Endodermal cell (in vitro differentiated cells): Measurements from ENCODE around the gene TACR1. TPM values are rescaled to one million over a fixed set of nuclear protein-coding genes. Genes with fewer than 3 reads are reported as not detected.

ENCODE experiments used
- DNase-seq: peaks from one replicate; pipeline ENCODE4 v3.0.0-alpha.2; 2017
- H3K27ac ChIP-seq: 2 replicates; pipeline ENCODE4 v1.5.1; 2013; ENCODE audit warnings: mild to moderate bottlenecking, low read depth, low read length, moderate library complexity
- H3K27me3 ChIP-seq: 2 replicates; pipeline ENCODE4 v1.6.1; 2013; ENCODE audit warnings: mild to moderate bottlenecking, low read length, moderate library complexity; ENCODE audit not compliant: insufficient read depth, control insufficient read depth, poor library complexity, severe bottlenecking
- H3K36me3 ChIP-seq: 2 replicates; pipeline ENCODE4 v1.7.0; 2013; ENCODE audit warnings: mild to moderate bottlenecking, low read length, moderate library complexity; ENCODE audit not compliant: control insufficient read depth, insufficient read depth
- H3K4me1 ChIP-seq: one replicate; pipeline ENCODE4 v1.7.0; 2013; ENCODE audit warnings: low read length; ENCODE audit not compliant: control insufficient read depth, insufficient read depth
- H3K4me3 ChIP-seq: 2 replicates; pipeline ENCODE4 v1.5.1; 2013; ENCODE audit warnings: mild to moderate bottlenecking, low read length, moderate library complexity
- H3K9ac ChIP-seq: 2 replicates; pipeline ENCODE4 v1.6.1; 2013; ENCODE audit warnings: mild to moderate bottlenecking, low read length, moderate library complexity; ENCODE audit not compliant: poor library complexity, severe bottlenecking; ENCODE audit errors: extremely low read depth
- H3K9me3 ChIP-seq: 2 replicates; pipeline ENCODE4 v1.6.1; 2013; ENCODE audit warnings: mild to moderate bottlenecking, low read length, moderate library complexity; ENCODE audit not compliant: control insufficient read depth
- H3K27ac Mint-ChIP-seq: 2 replicates; pipeline ENCODE4 v1.8.0; 2020; ENCODE audit warnings: mixed read lengths
- H3K27me3 Mint-ChIP-seq: 2 replicates; pipeline ENCODE4 v1.8.0; 2021; ENCODE audit warnings: mild to moderate bottlenecking, mixed read lengths; ENCODE audit not compliant: insufficient read depth
- H3K36me3 Mint-ChIP-seq: 2 replicates; pipeline ENCODE4 v1.8.0; 2020; ENCODE audit warnings: low read depth, mixed read lengths
- H3K4me1 Mint-ChIP-seq: 2 replicates; pipeline ENCODE4 v1.8.0; 2020; ENCODE audit warnings: mixed read lengths
- H3K4me3 Mint-ChIP-seq: 2 replicates; pipeline ENCODE4 v1.8.0; 2020; ENCODE audit warnings: mild to moderate bottlenecking, moderate library complexity, mixed read lengths
- H3K9me3 Mint-ChIP-seq: 2 replicates; pipeline ENCODE4 v1.8.0; 2020; ENCODE audit warnings: mild to moderate bottlenecking, mixed read lengths
- WGBS, 2 experiments: methylation state at CpG; one replicate each; pipeline versions ENCODE4 v1.1.5 to v1.1.7; 2013; ENCODE audit warnings: missing lambda C conversion rate in 2 of 2, mixed read lengths in 1 of 2; ENCODE audit not compliant: insufficient coverage in 1 of 2, insufficient read length in 1 of 2; 5-methylcytosine and 5-hydroxymethylcytosine counted together
- total RNA-seq, 2 donors: library from RNA; stranded (reverse); fragmentation: NEBNext Ultra II Directional in 1 of 2; extraction: Animal tissue kit (Norgen Biotek cat#: 25700) in 1 of 2; gene quantifications; 2 replicates in 1 of 2; 3 replicates in 1 of 2; pipeline ENCODE4 v1.2.1, GENCODE V29; 2021
- TF ChIP-seq, protein P1 (sequence below): fragments of 200-600 bp; sonication (generic); conservative IDR thresholded peaks from 2 replicates; pipeline ENCODE4 v1.5.0; 2021; ENCODE audit warnings: antibody characterized with exemption, mild to moderate bottlenecking

The TACR1 gene
- total RNA-seq, 2 donors from 2014 or later: 0.09 to 0.69 TPM

DNA sequence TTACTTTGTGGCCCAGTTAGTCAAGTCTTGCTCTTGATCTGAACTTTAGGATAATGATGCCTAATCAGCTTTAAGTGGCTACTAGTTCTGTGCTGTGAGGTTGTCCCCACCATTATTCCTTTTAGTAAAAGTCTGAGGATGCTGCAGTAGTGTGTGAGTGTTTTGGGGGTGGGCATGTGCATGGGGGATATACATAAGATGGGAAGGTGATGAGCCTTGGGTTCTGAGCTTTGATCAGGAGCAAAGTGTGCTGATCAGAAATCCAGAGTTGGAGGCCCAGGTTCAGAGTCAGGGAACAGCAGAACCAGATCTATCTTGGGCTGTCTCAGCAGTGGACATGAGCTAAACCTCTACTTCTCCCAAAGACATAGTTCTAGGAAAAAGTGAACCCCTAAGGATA, 174.1 kb downstream of the TACR1 start:
- Histone ChIP-seq H3K9ac (no peak overlapping the region), H3K27me3 (no peaks in the 10 kb centered on the region), H3K4me3 (no peak overlapping the region), H3K4me1 (no peaks in the 10 kb centered on the region), H3K36me3 (no peaks in the 10 kb centered on the region), H3K9me3 (no peaks in the 10 kb centered on the region), H3K27ac (no peak overlapping the region)
- Mint-ChIP-seq H3K9me3 (no peaks in the 10 kb centered on the region), H3K27ac (no peak overlapping the region), H3K27me3 (no peaks in the 10 kb centered on the region), H3K4me3 (no peak overlapping the region), H3K4me1 (no peaks in the 10 kb centered on the region), H3K36me3 (no peaks in the 10 kb centered on the region)
- TF ChIP-seq, protein P1, sequence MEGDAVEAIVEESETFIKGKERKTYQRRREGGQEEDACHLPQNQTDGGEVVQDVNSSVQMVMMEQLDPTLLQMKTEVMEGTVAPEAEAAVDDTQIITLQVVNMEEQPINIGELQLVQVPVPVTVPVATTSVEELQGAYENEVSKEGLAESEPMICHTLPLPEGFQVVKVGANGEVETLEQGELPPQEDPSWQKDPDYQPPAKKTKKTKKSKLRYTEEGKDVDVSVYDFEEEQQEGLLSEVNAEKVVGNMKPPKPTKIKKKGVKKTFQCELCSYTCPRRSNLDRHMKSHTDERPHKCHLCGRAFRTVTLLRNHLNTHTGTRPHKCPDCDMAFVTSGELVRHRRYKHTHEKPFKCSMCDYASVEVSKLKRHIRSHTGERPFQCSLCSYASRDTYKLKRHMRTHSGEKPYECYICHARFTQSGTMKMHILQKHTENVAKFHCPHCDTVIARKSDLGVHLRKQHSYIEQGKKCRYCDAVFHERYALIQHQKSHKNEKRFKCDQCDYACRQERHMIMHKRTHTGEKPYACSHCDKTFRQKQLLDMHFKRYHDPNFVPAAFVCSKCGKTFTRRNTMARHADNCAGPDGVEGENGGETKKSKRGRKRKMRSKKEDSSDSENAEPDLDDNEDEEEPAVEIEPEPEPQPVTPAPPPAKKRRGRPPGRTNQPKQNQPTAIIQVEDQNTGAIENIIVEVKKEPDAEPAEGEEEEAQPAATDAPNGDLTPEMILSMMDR: no peak
- no peak for DNase-seq

DNA sequence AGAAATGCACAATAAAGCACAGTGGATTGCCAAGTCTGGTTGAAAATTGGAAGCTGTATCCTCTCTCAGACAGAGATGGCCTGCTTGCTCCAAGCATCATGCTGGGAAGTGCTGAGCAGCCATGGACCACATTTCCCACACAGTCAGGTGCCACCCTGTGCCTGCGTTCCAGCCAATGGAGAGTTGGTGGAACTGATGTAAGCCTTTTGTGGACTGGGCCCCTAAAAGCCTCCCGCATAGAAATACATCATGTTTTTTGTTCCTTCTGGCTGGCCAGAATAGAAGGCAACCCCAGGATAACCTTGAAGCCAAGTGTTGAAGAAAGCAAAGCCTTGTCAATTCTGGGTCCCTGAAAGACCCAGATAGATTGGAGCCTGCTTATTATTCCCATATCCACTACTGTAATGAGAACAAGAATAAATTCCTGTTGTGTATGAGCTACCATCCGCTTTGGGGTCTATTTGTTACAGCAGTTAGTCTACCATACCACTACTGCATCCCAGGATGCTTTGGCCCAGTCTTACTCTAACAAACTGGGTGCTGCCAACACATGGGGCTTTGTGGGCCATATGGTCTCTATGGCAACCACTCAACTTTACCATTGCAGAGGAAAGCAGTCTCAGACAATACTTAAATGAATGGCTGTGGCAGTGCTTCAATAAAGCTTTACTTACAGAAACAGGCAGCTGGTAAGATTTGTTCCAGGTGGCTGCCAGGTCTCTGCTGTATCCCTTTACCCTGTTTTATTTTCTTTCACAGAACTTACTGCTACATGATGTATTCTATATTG, 175.5 kb downstream of the TACR1 start:
- Histone ChIP-seq H3K9me3 (no peaks in the 10 kb centered on the region), H3K4me3 (no peak overlapping the region), H3K4me1 (no peaks in the 10 kb centered on the region), H3K27ac (no peak overlapping the region), H3K9ac (no peak overlapping the region), H3K36me3 (no peaks in the 10 kb centered on the region), H3K27me3 (no peaks in the 10 kb centered on the region)
- Mint-ChIP-seq H3K9me3 (no peaks in the 10 kb centered on the region), H3K4me3 (no peak overlapping the region), H3K36me3 (no peaks in the 10 kb centered on the region), H3K4me1 (no peaks in the 10 kb centered on the region), H3K27me3 (no peaks in the 10 kb centered on the region), H3K27ac (no peak overlapping the region)
- no peak for DNase-seq
- 92 to 98% methylated on average over 2 to 3 of the region's 3 CpGs for WGBS, 2 experiments
- TF ChIP-seq, protein P1: no peak

DNA sequence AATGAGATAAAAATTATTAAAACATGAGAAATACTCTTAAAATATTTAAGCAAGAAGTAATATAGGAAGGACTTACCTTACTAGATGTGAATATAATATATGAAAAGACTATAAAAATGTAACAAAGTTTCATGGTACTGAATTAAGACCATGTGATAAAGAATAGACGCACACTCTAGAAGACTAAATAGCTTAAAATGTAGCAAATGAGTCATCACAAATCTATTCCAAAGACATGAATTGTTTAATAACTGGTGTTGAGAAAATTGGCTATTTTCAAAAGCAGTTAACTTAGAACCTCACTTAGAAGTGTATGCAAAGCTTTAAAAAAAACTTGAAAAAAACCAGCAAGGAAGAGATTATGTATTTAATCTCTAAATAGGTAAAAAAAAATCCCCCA, 176.8 kb downstream of the TACR1 start:
- WGBS, 2 experiments: 100% methylated on average over 1 of the region's 1 CpG; no CpG with 5 or more reads in 1 of the 2 experiments
- Histone ChIP-seq H3K9me3 (no peaks in the 10 kb centered on the region), H3K9ac (no peak overlapping the region), H3K27me3 (no peaks in the 10 kb centered on the region), H3K4me1 (no peaks in the 10 kb centered on the region), H3K4me3 (no peak overlapping the region), H3K27ac (no peak overlapping the region), H3K36me3 (no peaks in the 10 kb centered on the region)
- Mint-ChIP-seq H3K27me3 (no peaks in the 10 kb centered on the region), H3K4me3 (no peak overlapping the region), H3K36me3 (no peaks in the 10 kb centered on the region), H3K27ac (no peak overlapping the region), H3K9me3 (no peaks in the 10 kb centered on the region), H3K4me1 (no peaks in the 10 kb centered on the region)
- TF ChIP-seq, protein P1: no peak
- no peak for DNase-seq
